ENCODE data around the gene CSNK1G2. TPM values are rescaled to one million over a fixed set of nuclear protein-coding genes. Genes with fewer than 3 reads are reported as not detected.

Gene CSNK1G2
- total RNA-seq, 8 experiments from 2014 or later, result 25.6 to 68.4 (median 49.8) TPM

DNA sequence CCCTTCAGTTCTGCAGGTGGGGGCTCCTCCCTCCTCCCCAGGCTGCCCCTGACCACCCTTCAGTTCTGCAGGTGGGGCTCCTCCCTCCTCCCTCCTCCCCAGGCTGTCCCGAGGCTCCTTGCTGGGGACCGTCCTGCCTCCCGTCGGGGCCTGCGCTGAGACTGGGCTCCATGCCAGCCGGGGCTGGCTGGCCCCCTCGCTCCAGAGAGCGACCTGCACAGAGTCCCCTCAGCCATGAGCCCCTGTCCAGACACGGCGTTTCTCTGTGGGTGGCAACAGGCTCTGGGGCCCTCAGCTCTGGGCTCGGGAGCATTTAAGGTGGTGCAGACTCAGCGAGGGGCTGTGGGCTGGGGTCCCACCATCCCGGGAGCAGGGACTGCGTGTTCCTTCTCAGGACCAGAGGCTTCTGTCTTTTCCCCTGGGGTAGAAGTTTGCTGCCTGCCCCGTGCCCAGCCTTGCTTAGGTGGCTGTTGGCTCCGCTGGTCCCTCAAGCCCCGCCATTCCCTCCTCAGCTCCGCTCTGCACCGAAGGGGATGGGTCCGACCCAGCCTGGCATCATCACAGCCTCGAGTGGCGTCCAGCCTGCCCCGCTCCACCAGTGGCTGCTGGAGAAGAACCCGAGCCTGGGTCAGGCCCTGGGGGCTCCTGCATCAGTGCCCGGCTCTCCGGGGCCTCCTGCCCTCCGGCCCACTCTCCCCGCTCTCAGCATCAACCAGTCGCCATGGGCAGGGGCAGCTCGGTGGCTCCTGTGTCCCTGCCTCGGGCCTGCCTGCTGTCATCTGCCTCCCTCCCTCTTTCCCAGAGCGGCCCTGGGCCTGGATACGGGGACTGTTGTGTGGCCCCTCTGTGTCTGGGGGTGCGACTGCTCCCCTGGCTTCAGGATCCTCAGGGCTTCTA, 27.6 kb downstream of the CSNK1G2 start:
- H3K4me3 ChIP-seq, result no peak overlapping the region
- no peak overlapping the region for H3K27ac ChIP-seq
- no peaks in the 10 kb centered on the region for H3K4me1 ChIP-seq (replicated peaks in 1 of 2)
- peak in 5 of 8 experiments; percentile 21 to 84 (median 47) for ATAC-seq (replicated peaks in 6 of 8)
- WGBS, 10 experiments, result 80 to 100% (median 99%) methylated on average over 1 to 8 of the region's 34 CpGs; no CpG with 5 or more reads in 6 of the 10 experiments
- in situ Hi-C loops (cut with MboI; ENCODE audit: low pct_unique_long_range_greater_than_20kb in 2 of 9, low sequenced_read_pairs in 9 of 9, unreplicated experiment in 9 of 9), result no loop called here

DNA sequence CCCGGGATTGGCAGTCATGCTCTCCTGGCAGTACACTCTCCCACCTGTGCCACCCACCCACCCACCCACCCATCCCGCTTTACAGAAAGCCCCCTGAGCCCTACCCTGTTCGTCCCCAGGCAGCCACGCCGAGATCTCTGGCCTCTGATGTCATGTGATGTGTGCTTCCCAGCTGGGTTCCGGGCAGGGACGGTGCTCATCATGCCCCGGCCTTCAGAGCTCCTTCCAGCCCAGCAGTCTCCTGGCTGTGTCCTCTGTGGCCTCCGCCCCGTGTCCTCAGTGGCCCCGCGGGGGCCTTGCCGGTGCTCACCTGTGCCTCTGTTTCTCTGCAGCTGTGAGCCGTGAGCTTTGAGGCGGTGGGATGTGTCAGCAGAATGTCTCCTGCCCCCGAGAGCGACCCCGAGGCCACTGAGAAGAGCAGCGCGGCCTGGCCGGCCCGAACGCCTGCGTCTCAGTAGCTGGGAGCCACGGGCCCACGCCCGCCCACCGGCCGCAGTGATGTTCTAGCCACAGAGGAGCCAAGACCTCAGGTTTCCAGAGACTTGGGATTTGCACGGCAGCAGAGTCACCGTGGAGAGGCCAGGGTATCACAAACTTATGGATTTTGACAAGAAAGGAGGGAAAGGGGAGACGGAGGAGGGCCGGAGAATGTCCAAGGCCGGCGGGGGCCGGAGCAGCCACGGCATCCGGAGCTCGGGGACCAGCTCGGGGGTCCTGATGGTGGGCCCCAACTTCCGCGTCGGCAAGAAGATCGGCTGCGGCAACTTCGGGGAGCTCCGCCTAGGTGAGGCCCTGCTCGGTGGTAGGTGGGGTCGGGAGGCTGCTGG, 28.4 kb downstream of the CSNK1G2 start:
- ATAC-seq (replicated peaks in 6 of 8), result no peak
- WGBS, 10 experiments, result 81 to 97% (median 95%) methylated on average over 3 to 9 of the region's 49 CpGs; no CpG with 5 or more reads in 7 of the 10 experiments

DNA sequence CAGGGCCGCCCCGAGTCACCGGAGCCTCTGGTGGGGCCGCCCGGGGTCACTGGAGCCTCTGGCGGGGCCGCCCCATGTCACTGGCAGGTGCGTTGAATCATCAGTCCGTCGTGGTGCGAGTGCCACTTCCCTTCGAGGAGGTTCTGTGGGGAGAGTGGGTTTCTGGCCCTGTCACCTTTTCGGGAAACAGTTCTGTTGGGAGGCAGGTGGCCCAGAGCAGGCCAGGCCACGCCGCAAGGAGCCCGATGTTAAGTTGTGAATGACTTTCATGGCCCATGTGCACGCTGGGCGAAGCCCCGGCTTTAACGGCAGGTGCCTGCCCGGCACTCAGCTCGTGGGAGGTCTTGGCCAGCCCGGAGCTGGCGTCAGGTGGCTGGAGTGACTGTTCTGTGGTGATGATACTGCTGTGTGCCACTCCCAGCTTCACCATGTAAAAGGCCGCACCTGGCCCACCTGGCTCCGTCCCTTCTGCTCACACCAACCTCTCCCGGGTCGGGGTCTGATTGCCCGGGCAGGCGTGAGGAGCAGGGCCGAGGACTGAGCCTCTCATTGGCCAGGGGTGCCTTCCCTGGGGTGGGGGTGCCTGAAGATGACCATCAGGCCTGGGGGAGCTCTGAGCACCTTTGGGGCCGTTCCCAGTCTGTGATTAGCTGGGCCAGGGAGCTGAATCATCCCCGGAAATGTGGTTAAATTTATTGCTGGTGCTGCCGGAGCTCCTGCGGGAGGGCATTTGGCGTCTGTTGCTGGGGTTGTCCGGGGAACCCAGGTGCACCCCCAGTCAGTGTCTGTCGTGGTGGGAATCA, 29.2 kb downstream of the CSNK1G2 start:
- WGBS, 10 experiments, result 80 to 100% (median 93%) methylated on average over 2 to 10 of the region's 38 CpGs; no CpG with 5 or more reads in 5 of the 10 experiments
- H3K4me1 ChIP-seq (replicated peaks in 1 of 2), result no peaks in the 10 kb centered on the region
- ATAC-seq (replicated peaks in 6 of 8), result peak in 2 of 8 experiments; percentile 8 to 15
- no peak overlapping the region for H3K27ac ChIP-seq
- in situ Hi-C loops (cut with MboI; ENCODE audit: low pct_unique_long_range_greater_than_20kb in 2 of 9, low sequenced_read_pairs in 9 of 9, unreplicated experiment in 9 of 9), result no loop called here
- H3K4me3 ChIP-seq, result no peak overlapping the region

More for the DNA sequence above, 28.4 kb downstream of the CSNK1G2 start:
- no peak overlapping the region for H3K4me3 ChIP-seq
- no peaks in the 10 kb centered on the region for H3K4me1 ChIP-seq (replicated peaks in 1 of 2)
- no peak overlapping the region for H3K27ac ChIP-seq
- in situ Hi-C loops (cut with MboI; ENCODE audit: low pct_unique_long_range_greater_than_20kb in 2 of 9, low sequenced_read_pairs in 9 of 9, unreplicated experiment in 9 of 9), result no loop called here

DNA sequence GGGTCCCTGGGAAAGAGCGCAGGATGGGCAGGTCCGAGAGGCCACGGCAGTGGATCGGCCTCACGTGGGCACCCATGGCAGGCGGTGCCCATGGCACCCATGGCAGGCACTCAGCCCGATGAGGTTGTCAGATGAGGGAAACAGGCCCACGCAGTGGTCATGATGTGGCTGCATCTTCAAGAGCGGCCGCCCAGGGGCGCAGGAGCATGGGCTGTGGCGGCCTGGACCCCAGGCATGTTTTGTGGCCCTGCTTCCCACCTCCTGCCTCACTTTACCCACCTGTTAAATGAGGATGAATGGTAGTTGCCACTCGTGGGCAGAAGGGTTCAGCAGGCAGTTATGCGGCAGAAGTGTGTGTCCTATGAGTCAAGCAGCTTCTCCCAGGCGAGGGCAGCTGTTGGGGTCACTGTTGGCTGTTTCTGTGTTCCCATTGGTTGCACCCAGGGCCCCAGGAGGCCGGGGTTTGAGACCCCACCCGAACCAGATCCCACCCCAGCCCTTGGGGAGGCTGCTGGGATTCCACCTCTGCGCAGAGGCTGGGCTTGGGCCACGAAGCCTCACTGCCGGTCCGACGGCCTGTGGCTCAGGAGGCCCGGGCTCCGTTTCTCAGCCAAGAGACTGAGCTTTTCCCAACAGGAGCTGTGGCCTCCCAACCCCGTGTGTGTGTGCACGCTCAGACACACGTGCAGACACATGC, 30.0 kb downstream of the CSNK1G2 start:
- Histone ChIP-seq H3K4me3 (no peak overlapping the region), H3K4me1 (replicated peaks in 1 of 2) (no peaks in the 10 kb centered on the region), H3K27ac (no peak overlapping the region)
- peak in 2 of 8 experiments; percentile 5 to 7 for ATAC-seq (replicated peaks in 6 of 8)
- 79 to 100% (median 93%) methylated on average over 3 to 10 of the region's 27 CpGs; no CpG with 5 or more reads in 6 of the 10 experiments for WGBS, 10 experiments
- in situ Hi-C loops (cut with MboI; ENCODE audit: low pct_unique_long_range_greater_than_20kb in 2 of 9, low sequenced_read_pairs in 9 of 9, unreplicated experiment in 9 of 9), result no loop called here

DNA sequence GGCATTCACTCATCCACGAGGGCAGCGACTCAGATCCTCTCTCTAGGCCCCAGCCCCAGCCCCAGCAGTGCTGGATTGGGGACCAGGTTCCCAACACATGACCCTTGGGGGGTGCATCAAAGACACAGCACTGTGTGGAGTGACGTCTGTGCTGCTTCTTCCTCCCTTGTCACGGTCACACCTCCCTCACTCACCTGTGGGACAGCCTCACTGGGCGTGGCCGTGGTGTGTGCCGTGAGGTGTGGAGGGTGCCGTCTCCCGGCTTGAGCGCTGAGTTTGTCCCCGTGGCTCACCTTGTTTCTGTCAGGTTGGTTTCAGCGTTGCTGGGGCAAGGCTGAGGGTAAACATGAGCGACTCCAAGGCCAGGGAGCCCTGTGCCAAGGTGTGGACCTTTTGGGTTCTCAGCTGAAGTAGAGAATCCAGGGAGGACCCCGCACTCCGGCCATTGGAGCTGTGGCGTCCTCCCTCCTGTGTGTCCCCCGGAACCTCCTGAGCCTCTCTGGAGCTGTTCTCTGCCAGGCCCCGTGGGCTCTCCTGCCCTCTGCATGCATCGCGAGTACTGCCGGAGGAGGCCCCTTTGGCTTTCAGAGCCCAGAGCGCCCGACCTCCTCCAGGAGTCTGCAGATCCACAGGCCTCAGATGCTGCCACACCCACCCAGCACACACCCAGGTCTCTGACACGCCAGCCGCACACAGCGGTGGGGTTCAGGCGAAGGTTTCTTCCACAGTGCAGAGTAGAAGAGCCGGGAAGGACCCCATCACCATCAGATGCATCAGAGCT, 33.6 kb downstream of the CSNK1G2 start:
- in situ Hi-C loops (cut with MboI; ENCODE audit: low pct_unique_long_range_greater_than_20kb in 2 of 9, low sequenced_read_pairs in 9 of 9, unreplicated experiment in 9 of 9), result no loop called here

DNA sequence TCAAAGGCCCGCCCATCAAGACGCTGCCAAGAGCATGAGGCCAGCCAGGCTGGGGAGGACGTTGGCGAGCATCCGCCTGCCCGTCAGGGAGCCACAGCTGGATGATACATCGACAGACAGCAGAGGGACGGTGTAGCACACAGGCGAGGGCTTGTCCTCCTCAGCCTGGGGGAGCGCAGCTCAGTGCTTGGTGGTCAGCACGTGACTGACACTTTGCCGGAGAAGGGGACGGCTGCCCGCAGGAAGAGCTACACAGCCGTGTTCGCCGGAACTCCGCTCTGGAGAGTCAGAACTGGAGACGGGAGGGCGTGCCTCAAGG, 34.1 kb downstream of the CSNK1G2 start:
- in situ Hi-C loops (cut with MboI; ENCODE audit: low pct_unique_long_range_greater_than_20kb in 2 of 9, low sequenced_read_pairs in 9 of 9, unreplicated experiment in 9 of 9), result no loop called here
- H3K4me3 ChIP-seq, result no peak overlapping the region
- no peaks in the 10 kb centered on the region for H3K4me1 ChIP-seq (replicated peaks in 1 of 2)
- no peak overlapping the region for H3K27ac ChIP-seq
- 50 to 100% (median 80%) methylated on average over 1 to 2 of the region's 20 CpGs; no CpG with 5 or more reads in 7 of the 10 experiments for WGBS, 10 experiments
- no peak for ATAC-seq (replicated peaks in 6 of 8)

More for the DNA sequence above, 33.6 kb downstream of the CSNK1G2 start:
- no peak overlapping the region for H3K4me3 ChIP-seq
- peak in 2 of 8 experiments; percentile 13 to 68 for ATAC-seq (replicated peaks in 6 of 8)
- H3K4me1 ChIP-seq (replicated peaks in 1 of 2), result no peaks in the 10 kb centered on the region
- H3K27ac ChIP-seq, result no peak overlapping the region
- WGBS, 10 experiments, result 88 to 100% (median 100%) methylated on average over 2 to 18 of the region's 28 CpGs; no CpG with 5 or more reads in 4 of the 10 experiments

DNA sequence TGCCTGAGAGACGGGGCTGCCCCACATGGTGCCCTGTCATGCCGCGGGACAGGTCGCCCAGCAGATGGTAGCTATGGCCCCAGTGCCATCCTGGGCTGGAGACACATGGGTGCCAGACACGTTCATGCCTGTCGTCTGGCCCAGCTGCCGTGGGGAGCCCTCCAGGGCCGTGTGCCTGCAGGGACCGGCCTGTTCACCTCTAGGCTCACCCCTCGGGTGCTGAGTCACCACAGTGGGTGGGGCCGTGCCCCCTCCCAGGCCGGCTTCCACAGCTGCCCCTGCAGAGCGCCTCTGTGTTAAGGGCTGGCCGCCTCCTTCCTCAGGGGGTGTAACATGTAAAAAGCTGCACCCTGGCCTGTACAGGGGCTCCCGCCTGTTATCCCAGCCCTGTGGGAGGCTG, 36.1 kb downstream of the CSNK1G2 start:
- Histone ChIP-seq H3K27ac (no peak overlapping the region), H3K4me3 (no peak overlapping the region), H3K4me1 (replicated peaks in 1 of 2) (no peaks in the 10 kb centered on the region)
- in situ Hi-C loops (cut with MboI; ENCODE audit: low pct_unique_long_range_greater_than_20kb in 2 of 9, low sequenced_read_pairs in 9 of 9, unreplicated experiment in 9 of 9), result no loop called here
- ATAC-seq (replicated peaks in 6 of 8), result peak in 1 of 8 experiments; percentile 54
- WGBS, 10 experiments, result 90 to 100% (median 100%) methylated on average over 1 to 4 of the region's 15 CpGs; no CpG with 5 or more reads in 6 of the 10 experiments

DNA sequence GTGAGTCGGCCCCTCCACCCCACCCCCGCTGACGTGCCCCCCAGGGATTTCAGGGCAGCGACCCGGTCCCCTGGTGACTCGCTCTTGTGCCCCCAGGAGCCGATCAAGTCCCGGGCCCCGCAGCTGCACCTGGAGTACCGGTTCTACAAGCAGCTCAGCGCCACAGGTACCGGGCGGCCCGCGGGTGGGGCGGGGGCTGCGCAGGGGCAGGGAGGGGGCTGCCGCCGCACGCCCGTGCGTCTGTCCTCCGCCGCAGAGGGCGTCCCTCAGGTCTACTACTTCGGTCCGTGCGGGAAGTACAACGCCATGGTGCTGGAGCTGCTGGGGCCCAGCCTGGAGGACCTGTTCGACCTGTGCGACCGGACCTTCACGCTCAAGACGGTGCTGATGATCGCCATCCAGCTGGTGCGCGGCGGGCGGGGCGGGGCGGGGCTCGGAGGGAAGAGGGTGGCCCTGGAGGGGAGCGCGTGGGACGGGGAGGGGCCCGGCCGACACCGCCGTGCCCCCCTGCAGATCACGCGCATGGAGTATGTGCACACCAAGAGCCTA, 37.4 kb downstream of the CSNK1G2 start:
- Histone ChIP-seq H3K4me1 (replicated peaks in 1 of 2) (no peaks in the 10 kb centered on the region), H3K27ac (no peak overlapping the region), H3K4me3 (no peak overlapping the region)
- ATAC-seq (replicated peaks in 6 of 8), result peak in 1 of 8 experiments; percentile 7
- in situ Hi-C loops (cut with MboI; ENCODE audit: low pct_unique_long_range_greater_than_20kb in 2 of 9, low sequenced_read_pairs in 9 of 9, unreplicated experiment in 9 of 9), result no loop called here
- WGBS, 10 experiments, result no CpG with 5 or more reads among the region's 51 CpGs

DNA sequence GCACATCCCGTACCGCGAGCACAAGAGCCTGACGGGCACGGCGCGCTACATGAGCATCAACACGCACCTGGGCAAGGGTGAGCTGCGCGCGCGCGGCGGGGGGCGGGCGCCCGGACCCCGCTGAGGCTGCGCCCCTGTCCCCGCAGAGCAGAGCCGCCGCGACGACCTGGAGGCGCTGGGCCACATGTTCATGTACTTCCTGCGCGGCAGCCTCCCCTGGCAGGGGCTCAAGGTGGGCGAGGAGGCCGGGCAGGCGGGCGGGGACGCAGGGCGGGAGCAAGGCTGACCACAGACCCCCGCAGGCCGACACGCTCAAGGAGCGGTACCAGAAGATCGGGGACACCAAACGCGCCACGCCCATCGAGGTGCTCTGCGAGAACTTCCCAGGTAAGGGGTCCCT, 38.0 kb downstream of the CSNK1G2 start:
- Histone ChIP-seq H3K4me1 (replicated peaks in 1 of 2) (no peaks in the 10 kb centered on the region), H3K4me3 (no peak overlapping the region), H3K27ac (no peak overlapping the region)
- 100% methylated on average over 1 of the region's 43 CpGs; no CpG with 5 or more reads in 9 of the 10 experiments for WGBS, 10 experiments
- peak in 1 of 8 experiments; percentile 8 for ATAC-seq (replicated peaks in 6 of 8)
- in situ Hi-C loops (cut with MboI; ENCODE audit: low pct_unique_long_range_greater_than_20kb in 2 of 9, low sequenced_read_pairs in 9 of 9, unreplicated experiment in 9 of 9), result no loop called here

DNA sequence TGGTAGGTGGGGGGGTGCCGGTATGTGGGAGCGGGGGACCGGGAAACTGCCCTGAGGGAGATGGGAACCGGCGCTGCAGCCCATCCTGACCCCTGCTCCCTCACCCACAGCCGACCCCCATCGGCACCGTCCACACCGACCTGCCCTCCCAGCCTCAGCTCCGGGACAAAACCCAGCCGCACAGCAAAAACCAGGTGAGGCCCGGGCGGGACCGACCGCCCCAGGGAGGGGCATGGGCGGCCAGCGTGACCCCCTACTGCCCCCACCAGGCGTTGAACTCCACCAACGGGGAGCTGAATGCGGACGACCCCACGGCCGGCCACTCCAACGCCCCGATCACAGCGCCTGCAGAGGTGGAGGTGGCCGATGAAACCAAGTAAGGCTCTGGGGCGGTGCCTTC, 38.7 kb downstream of the CSNK1G2 start:
- in situ Hi-C loops (cut with MboI; ENCODE audit: low pct_unique_long_range_greater_than_20kb in 2 of 9, low sequenced_read_pairs in 9 of 9, unreplicated experiment in 9 of 9), result no loop called here
- peak in 2 of 8 experiments; percentile 4 to 8 for ATAC-seq (replicated peaks in 6 of 8)
- WGBS, 10 experiments, result 96% methylated on average over 5 of the region's 28 CpGs; no CpG with 5 or more reads in 9 of the 10 experiments
- Histone ChIP-seq H3K4me3 (no peak overlapping the region), H3K4me1 (replicated peaks in 1 of 2) (no peaks in the 10 kb centered on the region), H3K27ac (no peak overlapping the region)

DNA sequence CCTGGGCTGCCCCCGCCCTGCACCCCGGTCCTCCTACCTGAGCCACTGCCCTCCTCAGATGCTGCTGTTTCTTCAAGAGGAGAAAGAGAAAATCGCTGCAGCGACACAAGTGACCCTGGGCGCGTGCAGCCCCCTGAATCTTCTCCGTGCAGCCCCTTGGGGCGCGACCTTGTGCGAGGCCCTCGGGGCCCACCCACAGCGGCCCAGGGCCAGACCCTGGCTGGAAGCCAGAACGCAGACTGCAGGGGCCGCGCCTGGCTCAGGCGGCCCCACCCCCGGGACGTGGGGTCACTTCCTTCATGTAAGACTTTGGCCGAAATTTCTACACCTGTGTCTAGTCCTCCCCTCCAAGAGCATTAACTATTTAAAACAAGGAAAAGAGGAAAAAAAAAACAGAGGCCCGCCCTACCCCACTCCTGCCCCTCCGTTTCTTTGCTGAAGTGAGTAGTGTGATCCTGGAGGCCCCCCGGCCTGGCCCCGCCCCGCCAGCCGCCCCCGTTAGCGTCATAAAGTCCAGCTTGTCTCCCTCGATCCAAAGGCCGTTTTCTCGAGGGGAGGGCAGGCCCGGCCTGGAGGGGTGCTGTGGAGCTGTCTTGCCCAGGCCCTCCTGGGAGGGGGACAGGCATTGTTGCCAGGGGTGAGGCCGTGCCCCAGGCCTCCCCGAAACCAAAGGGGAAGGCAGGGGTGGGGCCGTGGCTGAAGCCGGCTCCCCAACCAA, 39.3 kb downstream of the CSNK1G2 start:
- peak in 1 of 8 experiments; percentile 6 for ATAC-seq (replicated peaks in 6 of 8)
- H3K27ac ChIP-seq, result no peak overlapping the region
- WGBS, 10 experiments, result 100% methylated on average over 1 of the region's 35 CpGs; no CpG with 5 or more reads in 9 of the 10 experiments
- no peaks in the 10 kb centered on the region for H3K4me1 ChIP-seq (replicated peaks in 1 of 2)
- in situ Hi-C loops (cut with MboI; ENCODE audit: low pct_unique_long_range_greater_than_20kb in 2 of 9, low sequenced_read_pairs in 9 of 9, unreplicated experiment in 9 of 9), result no loop called here
- H3K4me3 ChIP-seq, result no peak overlapping the region

Data from motor neuron (in vitro differentiated cells).